HG03175 (cell line): ENCODE data around the gene CHPT1.

ENCODE experiments used
- ATAC-seq: cut with Tn5 transposase; IDR thresholded peaks from one replicate; pipeline ENCODE4 v1.9.1; 2021; ENCODE audit warnings: mild to moderate bottlenecking, moderate library complexity; ENCODE audit not compliant: unreplicated experiment

CHPT1 gene

GRCh38 chr12:101761350-101761749, 63.9 kb downstream of the CHPT1 start:
- ATAC-seq = no peak

GRCh38 chr12:101761781-101762180, 64.3 kb downstream of the CHPT1 start:
- ATAC-seq = no peak

DNA sequence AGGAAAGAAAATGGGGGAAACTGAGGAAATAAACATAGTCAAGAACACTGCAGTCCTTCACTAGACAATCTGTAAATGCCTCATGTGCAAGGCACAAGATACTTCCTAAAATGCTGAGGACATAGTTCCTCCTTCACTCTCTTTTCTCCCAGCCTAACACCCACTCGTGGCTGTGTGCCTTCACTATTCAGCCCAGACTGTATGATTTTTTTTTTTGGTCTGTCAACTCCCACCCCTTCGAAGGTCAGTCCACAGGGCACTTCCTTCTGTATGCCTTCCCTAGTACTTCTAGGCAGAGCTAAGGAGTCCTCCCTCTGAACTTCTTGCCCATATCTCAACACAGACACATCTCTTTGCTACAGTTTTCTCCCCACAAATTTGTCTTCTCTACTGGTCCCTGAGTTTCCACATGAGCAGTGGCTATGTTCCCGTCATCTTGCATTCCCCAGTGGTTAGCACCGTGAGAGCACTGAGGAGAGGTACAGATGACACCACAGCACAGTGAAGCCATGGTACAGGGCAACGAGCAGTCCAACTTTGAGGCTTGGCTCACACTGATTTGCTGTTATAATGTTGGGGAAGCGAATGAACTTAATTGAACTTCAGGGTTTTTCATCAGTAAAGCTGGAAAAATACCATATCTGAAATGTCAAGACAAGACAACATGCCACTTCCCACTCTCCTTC, 65.9 kb downstream of the CHPT1 start:
- ATAC-seq = no peak

DNA sequence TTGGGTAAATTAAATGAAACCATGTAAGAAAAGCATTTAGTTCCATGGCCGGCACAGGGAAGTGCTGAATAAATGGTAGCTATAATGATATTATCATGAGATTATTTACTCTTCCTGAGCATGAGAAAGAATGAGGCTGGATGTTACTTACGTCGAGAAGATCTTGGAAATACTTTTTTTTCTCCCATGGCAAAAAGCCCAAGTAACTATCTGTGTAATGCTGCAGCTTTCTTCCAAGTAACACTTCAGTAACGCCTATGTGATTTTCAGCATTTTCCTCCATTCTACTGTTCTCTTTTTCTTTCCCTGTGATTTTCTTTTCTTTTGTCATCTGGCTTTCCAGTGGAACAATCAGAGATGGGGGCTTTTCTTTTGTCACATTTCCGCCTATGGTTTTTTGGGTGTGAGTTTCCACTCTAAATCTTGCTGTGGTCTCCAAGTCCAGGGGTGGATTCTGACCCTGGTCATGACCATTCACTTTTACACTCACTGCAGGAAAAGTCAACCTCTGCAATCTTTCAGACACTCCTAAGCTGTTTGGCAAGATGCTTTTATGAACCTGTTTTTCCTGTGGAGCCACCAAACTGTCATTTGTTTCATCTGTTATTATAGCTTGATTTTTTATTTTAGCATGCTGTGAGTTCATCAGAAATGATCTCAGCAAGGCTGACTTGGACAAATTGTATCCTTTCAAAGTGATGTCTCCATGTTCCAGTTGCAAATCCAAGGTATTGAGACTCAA, 66.8 kb downstream of the CHPT1 start:
- no peak for ATAC-seq

GRCh38 chr12:101767537-101767936, 70.1 kb downstream of the CHPT1 start:
- no peak for ATAC-seq

- ATAC-seq = no peak
Measured at GRCh38 chr12:101768781-101769180, 71.3 kb downstream of the CHPT1 start.

DNA sequence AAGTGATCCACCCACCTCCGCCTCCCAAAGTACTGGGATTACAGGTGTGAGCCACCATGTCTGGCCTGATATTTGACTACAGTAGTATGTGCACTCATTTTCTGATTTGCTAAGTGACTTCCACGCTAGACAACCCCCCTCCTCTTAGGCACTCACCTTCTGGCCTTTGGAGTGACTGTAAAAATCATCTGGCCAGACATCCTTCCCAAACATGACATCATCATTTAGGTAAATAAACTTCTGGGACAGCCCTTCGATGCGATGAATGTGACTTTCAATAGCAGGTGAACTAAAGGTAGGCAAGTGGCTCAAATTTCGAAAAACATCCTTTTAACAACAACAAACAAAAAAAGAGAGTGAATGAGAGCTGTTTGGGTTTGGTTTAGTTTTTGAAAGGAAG, 72.4 kb downstream of the CHPT1 start:
- no peak for ATAC-seq

DNA sequence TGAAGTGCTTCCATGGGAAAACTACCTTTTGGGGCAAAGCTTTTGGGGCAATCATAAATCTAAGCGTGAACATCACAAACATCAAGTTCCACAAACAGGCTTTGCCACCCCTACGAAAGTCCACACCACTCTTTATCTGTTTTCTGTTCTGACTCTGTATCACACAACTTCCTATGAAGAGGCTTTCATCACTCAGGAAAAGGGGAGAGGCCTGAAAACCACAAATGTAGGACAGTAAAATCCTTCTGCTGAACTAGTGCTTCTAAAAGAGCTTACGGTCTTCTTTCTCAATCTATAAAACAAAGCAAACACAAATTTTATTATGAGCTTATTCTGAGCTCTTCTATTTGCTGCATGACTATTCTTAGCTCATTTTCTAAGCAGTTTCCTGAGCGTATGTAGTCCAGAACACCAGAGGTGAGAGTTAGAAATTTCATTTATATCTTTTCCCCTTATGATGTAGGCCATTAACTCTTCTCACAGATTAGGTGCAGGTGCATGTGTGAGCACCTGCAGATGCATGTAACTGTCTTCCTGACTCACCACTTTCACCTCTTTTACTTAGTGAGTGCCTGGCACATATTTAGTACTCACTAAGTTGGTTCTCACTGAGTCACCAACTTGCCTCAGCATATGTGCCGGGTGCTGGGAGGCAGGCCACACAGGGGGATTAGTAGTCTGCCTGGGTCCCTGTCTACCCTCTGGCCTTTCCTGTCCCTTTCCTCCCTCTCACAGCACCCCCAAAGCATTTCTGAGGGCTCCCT, 74.8 kb downstream of the CHPT1 start:
- ATAC-seq = no peak

- peak; percentile 80 for ATAC-seq
Measured at GRCh38 chr12:101773650-101774162, 76.3 kb downstream of the CHPT1 start.

DNA sequence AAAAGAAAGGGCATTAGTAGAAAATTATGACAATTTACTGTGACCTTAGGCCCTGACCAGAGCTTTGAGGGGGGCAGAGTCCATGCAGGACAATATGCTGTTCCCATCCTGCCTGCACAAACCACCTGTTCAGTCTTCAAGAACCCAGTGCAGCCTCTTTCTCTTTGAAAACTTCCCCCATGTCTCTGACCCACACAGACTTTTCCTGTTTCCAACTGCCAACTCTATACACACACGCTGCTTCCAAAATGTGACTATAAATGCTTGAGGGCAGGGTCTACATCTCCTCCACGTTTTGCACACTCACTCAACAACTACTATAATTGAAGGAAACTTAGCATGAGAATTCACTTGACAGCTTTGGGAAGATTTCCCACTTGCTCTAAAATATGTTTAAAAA, 78.4 kb downstream of the CHPT1 start:
- no peak for ATAC-seq

DNA sequence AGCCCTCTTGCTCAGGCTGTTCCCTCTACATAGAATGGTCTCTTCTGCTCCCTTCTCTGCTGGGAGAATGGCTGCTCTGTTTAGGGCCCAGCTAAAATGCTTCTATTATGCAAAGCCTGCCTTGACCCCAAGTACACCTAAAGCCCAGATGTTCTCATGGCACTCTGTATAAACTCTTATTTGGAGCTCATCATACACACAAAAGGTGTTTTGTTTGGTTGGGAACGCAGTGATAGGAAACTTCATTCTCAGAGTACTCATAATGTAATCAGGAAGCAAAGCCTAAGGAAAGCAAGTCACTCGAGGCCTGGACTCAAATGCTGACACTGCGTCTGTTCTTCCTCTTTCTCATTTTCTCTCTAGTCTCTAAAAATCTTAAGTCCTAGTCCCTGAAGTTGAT, 80.0 kb downstream of the CHPT1 start:
- no peak for ATAC-seq

GRCh38 chr12:101777978-101778377, 80.5 kb downstream of the CHPT1 start:
- ATAC-seq = no peak
